ENCODE measurements around the gene OGFR. TPM values are rescaled to one million over a fixed set of nuclear protein-coding genes. Genes with fewer than 3 reads are reported as not detected.

Gene OGFR
- total RNA-seq, 1 donor from 2014 or later: 57.6 TPM

GRCh38 chr20:62824476-62825332 is 20.1 kb downstream of the OGFR start:
- TF ChIP-seq, protein P1, sequence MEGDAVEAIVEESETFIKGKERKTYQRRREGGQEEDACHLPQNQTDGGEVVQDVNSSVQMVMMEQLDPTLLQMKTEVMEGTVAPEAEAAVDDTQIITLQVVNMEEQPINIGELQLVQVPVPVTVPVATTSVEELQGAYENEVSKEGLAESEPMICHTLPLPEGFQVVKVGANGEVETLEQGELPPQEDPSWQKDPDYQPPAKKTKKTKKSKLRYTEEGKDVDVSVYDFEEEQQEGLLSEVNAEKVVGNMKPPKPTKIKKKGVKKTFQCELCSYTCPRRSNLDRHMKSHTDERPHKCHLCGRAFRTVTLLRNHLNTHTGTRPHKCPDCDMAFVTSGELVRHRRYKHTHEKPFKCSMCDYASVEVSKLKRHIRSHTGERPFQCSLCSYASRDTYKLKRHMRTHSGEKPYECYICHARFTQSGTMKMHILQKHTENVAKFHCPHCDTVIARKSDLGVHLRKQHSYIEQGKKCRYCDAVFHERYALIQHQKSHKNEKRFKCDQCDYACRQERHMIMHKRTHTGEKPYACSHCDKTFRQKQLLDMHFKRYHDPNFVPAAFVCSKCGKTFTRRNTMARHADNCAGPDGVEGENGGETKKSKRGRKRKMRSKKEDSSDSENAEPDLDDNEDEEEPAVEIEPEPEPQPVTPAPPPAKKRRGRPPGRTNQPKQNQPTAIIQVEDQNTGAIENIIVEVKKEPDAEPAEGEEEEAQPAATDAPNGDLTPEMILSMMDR (conservative IDR thresholded peaks at IDR 0.05; ENCODE audit: low read depth, low read length): no peak
- no peak overlapping the region for H3K4me3 ChIP-seq (ENCODE audit: low read depth, low read length)
- DNase-seq (ENCODE audit: low read depth): no peak

- H3K4me3 ChIP-seq (ENCODE audit: low read depth, low read length): no peak overlapping the region
- TF ChIP-seq, protein P1 (conservative IDR thresholded peaks at IDR 0.05; ENCODE audit: low read depth, low read length): no peak
- no peak for DNase-seq (ENCODE audit: low read depth)
Observed at GRCh38 chr20:62825333-62825985, 20.8 kb downstream of the OGFR start.

DNA sequence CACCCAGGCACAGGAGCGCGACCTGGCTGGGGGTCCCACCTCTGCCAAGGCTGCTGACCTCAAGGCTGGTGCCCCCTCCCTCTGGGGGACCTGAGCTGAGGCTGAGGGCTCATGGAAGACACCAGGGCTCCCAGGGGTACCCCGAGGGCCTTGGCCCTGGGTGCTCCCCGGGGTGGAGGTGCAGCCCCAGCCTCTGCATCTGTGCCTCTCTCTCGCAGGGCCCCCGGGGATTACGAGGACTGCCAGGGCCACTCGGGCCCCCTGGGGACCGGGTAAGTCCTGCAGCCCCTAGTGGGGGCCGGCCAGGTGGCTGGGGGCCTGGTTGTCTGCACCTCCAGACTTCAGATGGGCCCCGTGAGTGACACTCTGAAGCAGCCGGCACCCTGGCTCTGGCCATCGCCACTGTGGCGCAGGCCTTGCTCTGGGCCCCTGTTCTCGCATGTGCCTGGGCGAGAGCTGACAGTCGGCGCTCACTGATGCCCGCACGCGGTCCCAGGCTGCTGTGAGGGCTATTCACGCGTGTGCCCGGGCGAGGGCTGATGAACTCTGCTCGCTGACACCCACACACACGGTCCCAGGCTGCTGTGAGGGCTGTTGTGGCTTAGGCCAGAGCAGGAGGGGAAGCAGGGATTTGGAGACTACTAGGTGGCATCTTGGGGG is 21.5 kb downstream of the OGFR start:
- H3K4me3 ChIP-seq (ENCODE audit: low read depth, low read length): no peak overlapping the region
- no peak for DNase-seq (ENCODE audit: low read depth)
- TF ChIP-seq, protein P1 (conservative IDR thresholded peaks at IDR 0.05; ENCODE audit: low read depth, low read length): no peak

GRCh38 chr20:62826646-62827310 is 22.1 kb downstream of the OGFR start:
- DNase-seq (ENCODE audit: low read depth): no peak
- TF ChIP-seq, protein P1 (conservative IDR thresholded peaks at IDR 0.05; ENCODE audit: low read depth, low read length): no peak
- no peak overlapping the region for H3K4me3 ChIP-seq (ENCODE audit: low read depth, low read length)

GRCh38 chr20:62827311-62828038 is 22.8 kb downstream of the OGFR start:
- TF ChIP-seq, protein P1 (conservative IDR thresholded peaks at IDR 0.05; ENCODE audit: low read depth, low read length): no peak
- no peak overlapping the region for H3K4me3 ChIP-seq (ENCODE audit: low read depth, low read length)
- no peak for DNase-seq (ENCODE audit: low read depth)

- DNase-seq (ENCODE audit: low read depth): no peak
- TF ChIP-seq, protein P1 (conservative IDR thresholded peaks at IDR 0.05; ENCODE audit: low read depth, low read length): no peak
- no peak overlapping the region for H3K4me3 ChIP-seq (ENCODE audit: low read depth, low read length)
Observed at GRCh38 chr20:62828051-62828450, 23.4 kb downstream of the OGFR start.
